Smooth muscle cell (in vitro differentiated cells): ENCODE measurements around the gene SVIL. TPM values are rescaled to one million over a fixed set of nuclear protein-coding genes. Genes with fewer than 3 reads are reported as not detected.

Experiments
- DNase-seq: peaks from one replicate; lab custom pipeline; 2025; ENCODE audit not compliant: unreplicated experiment; lab: John Stamatoyannopoulos, UW
- H2AFZ ChIP-seq: fragments of 200-600 bp; sonication (generic); 2 replicates; pipeline ENCODE4 v1.6.0; 2016; ENCODE audit warnings: antibody characterized with exemption, low read depth, mild to moderate bottlenecking
- H3F3A ChIP-seq: fragments of 200-600 bp; sonication (generic); 2 replicates; pipeline ENCODE4 v1.6.0; 2017; ENCODE audit warnings: antibody characterized with exemption, low read depth
- H3K27ac ChIP-seq: fragments of 200-600 bp; sonication (generic); 2 replicates; pipeline ENCODE4 v1.5.1; 2016; ENCODE audit warnings: low read depth, mild to moderate bottlenecking
- H3K27me3 ChIP-seq: fragments of 200-600 bp; sonication (generic); 2 replicates; pipeline ENCODE4 v1.6.1; 2016; ENCODE audit warnings: low read depth, mild to moderate bottlenecking
- H3K36me3 ChIP-seq: fragments of 200-600 bp; sonication (generic); 2 replicates; pipeline ENCODE4 v1.5.1; 2016; ENCODE audit warnings: low read depth
- H3K4me1 ChIP-seq: fragments of 200-600 bp; sonication (generic); 2 replicates; pipeline ENCODE4 v1.5.1; 2016; ENCODE audit warnings: low read depth
- H3K4me2 ChIP-seq: fragments of 200-600 bp; sonication (generic); 2 replicates; pipeline ENCODE4 v1.6.0; 2016; ENCODE audit warnings: mild to moderate bottlenecking
- H3K4me3 ChIP-seq: fragments of 200-600 bp; sonication (generic); 2 replicates; pipeline ENCODE4 v1.5.1; 2016; ENCODE audit warnings: mild to moderate bottlenecking
- H3K79me2 ChIP-seq: fragments of 200-600 bp; sonication (generic); 2 replicates; pipeline ENCODE4 v1.6.0; 2016; ENCODE audit warnings: low read depth, mild to moderate bottlenecking
- H3K9ac ChIP-seq: fragments of 200-600 bp; sonication (generic); 2 replicates; pipeline ENCODE4 v1.6.0; 2016; ENCODE audit warnings: low read depth
- H3K9me3 ChIP-seq: fragments of 200-600 bp; sonication (generic); replicated peaks from 2 replicates; pipeline ENCODE4 v1.5.1; 2016; ENCODE audit warnings: low read depth
- H4K20me1 ChIP-seq: fragments of 200-600 bp; sonication (generic); 2 replicates; pipeline ENCODE4 v1.6.0; 2016; ENCODE audit warnings: low read depth
- CTCF ChIP-seq: fragments of 200-600 bp; sonication (generic); IDR thresholded peaks from 2 replicates; pipeline ENCODE4 v1.5.1; 2017; ENCODE audit warnings: borderline replicate concordance, mild to moderate bottlenecking, antibody characterized with exemption; ENCODE audit not compliant: insufficient read depth, poor library complexity, severe bottlenecking
- WGBS: methylation state at CpG from one replicate; pipeline ENCODE4 v1.1.7; 2016; ENCODE audit warnings: low lambda C conversion rate; 5-methylcytosine and 5-hydroxymethylcytosine counted together
- polyA plus RNA-seq: library from polyadenylated mRNA; unstranded; fragments of >200 nt; fragmentation: Nextera tagmentation; extraction: Ambion mirVana; gene quantifications from 2 replicates; pipeline ENCODE4 v1.2.1, GENCODE V29; 2016
- total RNA-seq: library from RNA; depleted of rRNA; stranded (reverse); fragments of >200 nt; gene quantifications from 2 replicates; pipeline ENCODE4 v1.2.3, GENCODE V29; 2014

The SVIL gene
- total and polyA plus RNA-seq, 2 experiments from 2014 or later = 32.5 to 33.0 TPM

- Histone ChIP-seq H4K20me1 (peaks cover 30% of the 10 kb centered on the region), H3K79me2 (peaks cover 11% of the 10 kb centered on the region), H3F3A (peaks cover 22% of the 10 kb centered on the region), H2AFZ (no peak overlapping the region), H3K27me3 (no peaks in the 10 kb centered on the region), H3K4me2 (no peak overlapping the region), H3K4me3 (no peak overlapping the region), H3K9ac (no peak overlapping the region), H3K4me1 (peaks cover 23% of the 10 kb centered on the region), H3K9me3 (no peaks in the 10 kb centered on the region), H3K36me3 (no peaks in the 10 kb centered on the region), H3K27ac (no peak overlapping the region)
- WGBS = 100% methylated on average over 1 of the region's 1 CpG
- no peak for DNase-seq
- no peak for TF ChIP-seq CTCF
Measured at GRCh38 chr10:29650552-29650944, 15.8 kb upstream of the SVIL start.

- Histone ChIP-seq H2AFZ (no peak overlapping the region), H3K9ac (no peak overlapping the region), H3K4me3 (no peak overlapping the region), H3K9me3 (no peaks in the 10 kb centered on the region), H3K4me2 (peak overlapping the region; percentile 20), H3K4me1 (peaks cover 25% of the 10 kb centered on the region), H3F3A (peaks cover 29% of the 10 kb centered on the region), H3K79me2 (peaks cover 11% of the 10 kb centered on the region), H3K27me3 (no peaks in the 10 kb centered on the region), H3K36me3 (no peaks in the 10 kb centered on the region), H4K20me1 (peaks cover 30% of the 10 kb centered on the region), H3K27ac (peak overlapping the region; percentile 35)
- 60% methylated on average over 7 of the region's 7 CpGs for WGBS
- no peak for DNase-seq
- no peak for TF ChIP-seq CTCF
Measured at GRCh38 chr10:29649561-29650551, 15.1 kb upstream of the SVIL start.

DNA sequence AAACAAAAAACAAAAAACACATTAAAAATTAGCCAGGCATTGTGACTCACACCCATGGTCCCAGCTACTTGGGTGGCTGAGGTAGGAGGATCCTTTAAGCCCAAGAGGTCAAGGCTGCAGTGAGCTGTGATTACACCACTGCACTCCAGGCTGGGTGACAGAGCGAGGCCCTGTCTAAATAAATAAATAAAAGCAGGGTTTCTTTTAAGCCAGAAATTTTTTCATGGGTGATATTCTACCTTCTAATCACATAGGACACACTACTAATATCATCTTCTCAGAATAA, 14.2 kb upstream of the SVIL start:
- H3K9ac ChIP-seq = no peak overlapping the region
- H3K4me2 ChIP-seq = no peak overlapping the region

More for the DNA sequence above, 14.2 kb upstream of the SVIL start:
- Histone ChIP-seq H3K4me1 (peaks cover 27% of the 10 kb centered on the region), H3K4me3 (no peak overlapping the region), H3K27me3 (no peaks in the 10 kb centered on the region), H2AFZ (no peak overlapping the region), H3K79me2 (peaks cover 10% of the 10 kb centered on the region), H4K20me1 (peaks cover 34% of the 10 kb centered on the region), H3F3A (peaks cover 34% of the 10 kb centered on the region), H3K27ac (peak overlapping the region; percentile 71), H3K9me3 (no peaks in the 10 kb centered on the region), H3K36me3 (no peaks in the 10 kb centered on the region)
- DNase-seq = no peak
- 38% methylated on average over 1 of the region's 1 CpG for WGBS
- no peak for TF ChIP-seq CTCF
